AG04450 (cell line): ENCODE measurements around the gene KCNH8. TPM values are rescaled to one million over a fixed set of nuclear protein-coding genes. Genes with fewer than 3 reads are reported as not detected.

Experiments
- CTCF ChIA-PET: fragments of 300-600, 350-600 bp; formaldehyde crosslinking; extraction: SDS; loops from one replicate; lab custom pipeline; 2022; ENCODE audit warnings: antibody characterized with exemption, inconsistent platforms; lab: Charles Lee
- POLR2A ChIA-PET: fragments of 350-600 bp; formaldehyde crosslinking; extraction: SDS; loops from one replicate; lab custom pipeline; 2021; ENCODE audit warnings: antibody characterized with exemption, inconsistent platforms; lab: Yijun Ruan, JAX
- DNase-seq: peaks from one replicate; pipeline ENCODE4 v3.0.0-alpha.2; 2011; ENCODE audit warnings: low read depth, low spot score
- H3K27ac ChIP-seq: one replicate; pipeline ENCODE4 v1.5.1; 2012; ENCODE audit warnings: low read depth, low read length, control low read depth
- H3K27me3 ChIP-seq: one replicate; pipeline ENCODE4 v1.6.0; 2012; ENCODE audit warnings: low read length; ENCODE audit not compliant: control insufficient read depth, insufficient read depth
- H3K4me3 ChIP-seq: 2 replicates; pipeline ENCODE4 v1.5.1; 2011; ENCODE audit warnings: mild to moderate bottlenecking, low read depth, low read length, control low read depth
- H3K9me3 ChIP-seq: 2 replicates; pipeline ENCODE4 v1.5.1; 2012; ENCODE audit warnings: low read length; ENCODE audit not compliant: control insufficient read depth, insufficient read depth
- CTCF ChIP-seq: IDR thresholded peaks from 2 replicates; pipeline ENCODE4 v1.5.1; 2011; ENCODE audit warnings: low read depth, low read length, control low read depth, inconsistent platforms
- polyA plus RNA-seq: library from polyadenylated mRNA; depleted of rRNA; stranded (reverse); fragments of >200 nt; gene quantifications from 2 replicates; pipeline ENCODE4 v1.2.3, GENCODE V29; 2011

KCNH8 gene
- polyA plus RNA-seq, 1 experiment, result not detected

- ChIA-PET POLR2A (no interaction called here), CTCF (no interaction called here)
- Histone ChIP-seq H3K27ac (no peak overlapping the region), H3K4me3 (no peak overlapping the region), H3K27me3 (no peaks in the 10 kb centered on the region), H3K9me3 (peaks cover 3% of the 10 kb centered on the region; the same call in 1 of the 2 replicates)
- no peak for DNase-seq
- no peak for TF ChIP-seq CTCF
These were observed 328.0 kb downstream of the KCNH8 start for GRCh38 chr3:19476281-19476680.

- no peak for DNase-seq
- ChIA-PET CTCF (no interaction called here), POLR2A (no interaction called here)
These were observed 337.0 kb downstream of the KCNH8 start for GRCh38 chr3:19485267-19485666.

DNA sequence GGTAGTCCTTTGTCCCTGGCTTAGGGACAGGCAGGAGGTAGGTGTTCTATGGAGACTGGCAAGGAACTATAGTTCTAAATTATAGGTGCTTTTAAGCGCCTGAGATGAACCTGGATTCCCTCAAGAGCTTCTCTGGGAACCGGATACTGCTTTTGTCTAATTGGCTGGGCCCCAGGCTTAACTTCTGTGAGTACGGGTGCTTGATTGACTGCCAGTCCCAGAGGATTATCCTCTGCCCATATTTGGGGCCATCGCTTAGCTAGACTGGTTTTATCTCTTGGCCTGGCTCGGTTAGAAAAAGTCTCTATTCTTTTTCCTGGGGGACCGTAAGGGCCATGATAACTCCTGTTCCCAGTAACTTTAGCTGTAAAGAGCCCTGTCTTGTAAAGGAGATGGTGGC, 339.1 kb downstream of the KCNH8 start:
- no peak for DNase-seq
- Histone ChIP-seq H3K27ac (no peak overlapping the region), H3K9me3 (peaks cover 36% of the 10 kb centered on the region), H3K4me3 (no peak overlapping the region), H3K27me3 (no peaks in the 10 kb centered on the region)
- POLR2A ChIA-PET, result no interaction called here
- no peak for TF ChIP-seq CTCF
- CTCF ChIA-PET, result no interaction called here

More at GRCh38 chr3:19485267-19485666, 337.0 kb downstream of the KCNH8 start:
- no peaks in the 10 kb centered on the region for H3K27me3 ChIP-seq
- H3K4me3 ChIP-seq, result no peak overlapping the region
- H3K9me3 ChIP-seq, result peaks cover 40% of the 10 kb centered on the region
- TF ChIP-seq CTCF, result no peak
- no peak overlapping the region for H3K27ac ChIP-seq

DNA sequence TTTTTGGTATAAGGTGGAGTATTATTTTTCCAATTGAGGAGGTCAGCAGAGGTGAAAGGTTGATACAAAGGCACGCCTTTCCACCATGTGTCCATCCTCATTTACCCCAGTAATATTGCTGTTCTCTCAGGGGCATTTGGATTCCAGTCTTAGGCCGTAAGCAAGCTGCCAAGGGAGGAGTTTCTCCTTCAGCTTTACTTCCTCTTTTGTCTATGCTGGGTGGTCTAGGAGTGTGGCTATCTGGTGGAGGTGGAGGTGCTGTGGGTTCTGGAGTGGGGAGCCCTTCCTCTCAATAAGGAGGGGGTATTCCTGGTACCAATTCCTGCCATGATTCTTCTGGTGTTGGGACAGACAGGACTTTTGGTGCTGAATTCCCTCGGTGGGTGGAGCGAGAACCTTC, 340.6 kb downstream of the KCNH8 start:
- ChIA-PET CTCF (no interaction called here), POLR2A (no interaction called here)
- TF ChIP-seq CTCF, result no peak
- Histone ChIP-seq H3K27me3 (no peaks in the 10 kb centered on the region), H3K27ac (no peak overlapping the region), H3K9me3 (peaks cover 36% of the 10 kb centered on the region), H3K4me3 (no peak overlapping the region)
- DNase-seq, result no peak

GRCh38 chr3:19489936-19490335, 341.6 kb downstream of the KCNH8 start:
- POLR2A ChIA-PET, result no interaction called here
- no peak overlapping the region for H3K4me3 ChIP-seq

More at GRCh38 chr3:19489936-19490335, 341.6 kb downstream of the KCNH8 start:
- Histone ChIP-seq H3K27ac (no peak overlapping the region), H3K9me3 (peaks cover 31% of the 10 kb centered on the region), H3K27me3 (no peaks in the 10 kb centered on the region)
- CTCF ChIA-PET, result no interaction called here
- no peak for DNase-seq
- no peak for TF ChIP-seq CTCF
